ENCODE measurements around the gene RPN1. TPM values are rescaled to one million over a fixed set of nuclear protein-coding genes. Genes with fewer than 3 reads are reported as not detected.

The RPN1 gene
- total RNA-seq, 1 donor, result 341 TPM

DNA sequence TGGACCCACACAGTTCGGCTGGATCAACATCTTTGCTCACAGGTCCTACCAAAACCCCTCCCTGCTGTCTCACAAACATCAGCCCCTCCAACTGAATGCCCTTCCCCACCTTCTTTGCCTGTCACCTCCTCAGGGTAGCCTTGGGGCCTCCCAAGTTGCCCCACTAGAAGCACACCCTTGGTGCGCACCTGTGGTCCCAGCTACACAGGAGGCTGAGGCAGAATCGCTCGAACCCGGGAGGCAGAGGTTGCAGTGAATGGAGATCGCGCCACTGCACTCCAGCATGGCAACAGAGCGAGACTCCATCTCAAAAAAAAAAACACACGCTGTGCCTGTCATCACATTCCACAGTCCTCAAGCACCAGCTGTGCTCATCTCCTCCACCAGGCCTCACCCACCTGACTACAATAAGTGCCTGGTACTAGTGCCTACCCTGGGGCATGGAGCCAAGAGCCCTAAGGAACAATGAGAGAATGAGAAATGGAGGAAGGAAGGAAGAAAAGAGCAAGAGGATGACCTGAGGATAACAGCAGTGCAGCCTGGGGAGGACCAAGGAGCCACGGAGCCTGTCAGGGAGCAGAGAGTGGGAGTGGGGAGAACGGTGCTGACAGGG lies 26.0 kb downstream of the RPN1 start:
- TF ChIP-seq, protein P1, sequence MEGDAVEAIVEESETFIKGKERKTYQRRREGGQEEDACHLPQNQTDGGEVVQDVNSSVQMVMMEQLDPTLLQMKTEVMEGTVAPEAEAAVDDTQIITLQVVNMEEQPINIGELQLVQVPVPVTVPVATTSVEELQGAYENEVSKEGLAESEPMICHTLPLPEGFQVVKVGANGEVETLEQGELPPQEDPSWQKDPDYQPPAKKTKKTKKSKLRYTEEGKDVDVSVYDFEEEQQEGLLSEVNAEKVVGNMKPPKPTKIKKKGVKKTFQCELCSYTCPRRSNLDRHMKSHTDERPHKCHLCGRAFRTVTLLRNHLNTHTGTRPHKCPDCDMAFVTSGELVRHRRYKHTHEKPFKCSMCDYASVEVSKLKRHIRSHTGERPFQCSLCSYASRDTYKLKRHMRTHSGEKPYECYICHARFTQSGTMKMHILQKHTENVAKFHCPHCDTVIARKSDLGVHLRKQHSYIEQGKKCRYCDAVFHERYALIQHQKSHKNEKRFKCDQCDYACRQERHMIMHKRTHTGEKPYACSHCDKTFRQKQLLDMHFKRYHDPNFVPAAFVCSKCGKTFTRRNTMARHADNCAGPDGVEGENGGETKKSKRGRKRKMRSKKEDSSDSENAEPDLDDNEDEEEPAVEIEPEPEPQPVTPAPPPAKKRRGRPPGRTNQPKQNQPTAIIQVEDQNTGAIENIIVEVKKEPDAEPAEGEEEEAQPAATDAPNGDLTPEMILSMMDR (IDR thresholded peaks at IDR 0.05; ENCODE audit: insufficient read depth, low read length), result no peak
- DNase-seq (ENCODE audit: low read depth), result no peak
- no peak overlapping the region for H3K4me3 ChIP-seq (ENCODE audit: low read depth, low read length)

DNA sequence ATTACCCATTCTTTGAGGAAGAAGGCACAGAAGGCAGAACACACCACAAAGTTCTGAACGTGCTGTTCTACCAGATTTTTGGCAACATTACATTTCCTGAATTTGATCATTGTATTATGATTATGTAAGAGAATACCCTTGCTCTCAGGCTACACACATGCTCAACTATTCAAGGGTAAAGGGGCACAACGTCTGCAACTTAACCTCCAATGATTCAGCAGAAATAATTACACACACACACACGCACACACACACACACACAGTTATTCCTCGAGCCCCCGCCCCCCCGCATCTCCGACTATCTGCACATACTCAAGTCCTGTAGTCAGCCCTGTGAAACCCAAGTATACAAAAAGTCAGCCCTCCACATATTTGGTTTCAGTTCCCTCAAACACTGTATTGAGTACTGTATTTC lies 26.8 kb downstream of the RPN1 start:
- DNase-seq (ENCODE audit: low read depth), result peak; percentile 15
- TF ChIP-seq, protein P1 (IDR thresholded peaks at IDR 0.05; ENCODE audit: insufficient read depth, low read length), result no peak
- H3K4me3 ChIP-seq (ENCODE audit: low read depth, low read length), result no peak overlapping the region

DNA sequence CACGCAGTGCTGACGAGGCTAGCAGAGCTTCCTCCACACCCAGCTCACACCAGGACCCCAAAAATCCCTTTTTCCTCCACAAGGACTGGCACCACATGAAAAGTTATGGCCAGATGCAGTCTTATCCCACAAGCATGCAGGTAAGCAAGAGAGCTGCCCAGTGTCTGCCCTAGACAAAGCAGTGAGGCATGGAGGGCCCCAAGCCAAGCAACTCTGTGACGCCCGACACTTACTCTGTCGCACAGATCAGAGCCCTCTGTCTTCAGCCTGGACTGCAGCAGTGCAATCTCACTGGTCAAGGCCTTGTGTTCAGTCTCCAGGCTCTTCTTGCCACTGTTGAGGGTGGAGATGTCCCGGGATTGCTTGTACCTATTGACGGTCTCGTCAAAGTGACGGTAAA lies 28.7 kb downstream of the RPN1 start:
- DNase-seq (ENCODE audit: low read depth), result no peak
- TF ChIP-seq, protein P1 (IDR thresholded peaks at IDR 0.05; ENCODE audit: insufficient read depth, low read length), result no peak
- H3K4me3 ChIP-seq (ENCODE audit: low read depth, low read length), result no peak overlapping the region

DNA sequence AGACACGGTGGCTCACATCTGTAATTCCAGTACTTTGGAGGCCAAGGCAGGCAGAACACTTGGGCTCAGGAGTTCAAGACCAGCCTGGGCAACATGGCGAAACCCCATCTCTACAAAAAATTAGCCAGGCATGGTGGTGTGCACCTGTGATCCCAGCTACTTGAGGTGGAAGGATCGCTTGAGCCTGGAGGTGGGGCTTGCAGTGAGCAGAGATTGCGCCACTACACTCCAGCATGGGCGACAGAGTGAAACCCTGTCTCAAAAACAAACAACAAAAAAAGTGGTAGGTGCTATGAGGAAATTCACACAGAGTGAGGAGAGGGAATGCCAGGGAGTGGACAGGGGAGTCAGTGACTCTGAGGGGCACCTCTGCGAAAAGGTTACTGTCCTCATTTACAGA lies 29.4 kb downstream of the RPN1 start:
- no peak for DNase-seq (ENCODE audit: low read depth)
- no peak overlapping the region for H3K4me3 ChIP-seq (ENCODE audit: low read depth, low read length)
- TF ChIP-seq, protein P1 (IDR thresholded peaks at IDR 0.05; ENCODE audit: insufficient read depth, low read length), result no peak

DNA sequence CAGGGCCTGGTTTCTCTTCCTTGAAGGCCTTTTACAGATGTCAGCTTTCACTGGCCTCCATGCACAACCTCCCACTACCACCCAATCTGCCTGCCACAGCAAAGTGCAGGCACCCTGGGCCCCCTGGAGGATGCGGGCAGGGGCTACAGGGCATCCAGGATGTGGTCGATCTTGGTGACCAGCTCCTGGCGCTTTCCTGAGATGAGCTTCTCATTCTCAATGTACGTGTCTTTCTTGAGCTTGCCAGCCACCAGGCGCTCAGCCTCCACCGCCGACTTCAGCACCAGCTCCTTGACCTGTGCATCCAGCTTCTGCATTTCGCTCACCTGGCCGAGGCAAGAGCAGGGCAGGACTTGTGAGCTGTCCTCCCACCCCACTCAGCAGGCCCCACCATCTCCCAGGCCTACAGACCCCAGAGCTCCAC lies 30.3 kb downstream of the RPN1 start:
- DNase-seq (ENCODE audit: low read depth), result no peak
- no peak overlapping the region for H3K4me3 ChIP-seq (ENCODE audit: low read depth, low read length)
- TF ChIP-seq, protein P1 (IDR thresholded peaks at IDR 0.05; ENCODE audit: insufficient read depth, low read length), result no peak

DNA sequence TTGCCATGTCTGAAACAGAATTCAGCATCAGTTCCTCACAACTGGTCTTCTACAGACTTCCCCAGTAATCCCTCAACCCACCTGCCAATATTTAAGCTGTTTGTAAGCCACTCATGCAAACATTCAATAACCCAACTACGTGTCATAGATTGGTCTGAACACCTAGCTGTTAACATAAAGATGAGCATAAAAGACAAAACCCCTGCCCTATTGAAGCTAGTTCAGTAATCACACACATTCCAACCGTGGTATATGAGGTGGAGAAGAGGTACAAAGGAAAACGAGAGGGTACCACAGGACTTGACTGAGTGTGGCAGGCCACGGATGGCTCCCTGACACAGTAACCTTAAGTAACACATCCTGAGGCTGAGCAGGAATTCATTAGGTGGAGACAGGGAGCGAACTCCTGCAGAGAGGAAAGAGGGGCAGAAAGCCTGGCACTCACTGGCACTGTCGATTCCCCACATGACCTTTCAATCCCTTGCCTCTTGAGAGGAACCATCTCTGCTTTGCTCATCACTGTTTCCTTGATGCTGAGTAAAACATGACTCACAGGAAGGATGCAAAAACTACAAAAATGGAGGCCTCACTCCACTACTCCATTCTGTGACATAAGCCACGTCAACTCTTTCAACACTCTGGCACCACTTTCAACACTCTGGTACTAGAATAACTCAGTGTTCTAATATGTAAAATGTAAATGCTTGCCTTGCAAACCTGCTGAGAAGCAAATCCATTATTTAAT lies 31.3 kb downstream of the RPN1 start:
- TF ChIP-seq, protein P1 (IDR thresholded peaks at IDR 0.05; ENCODE audit: insufficient read depth, low read length), result no peak
- DNase-seq (ENCODE audit: low read depth), result peak; percentile 64
- peak overlapping the region; percentile 88 for H3K4me3 ChIP-seq (ENCODE audit: low read depth, low read length)

Measured in fibroblast of the aortic adventitia (primary cell).